SHP77 treated with DMSO at 0.1 percent for 48 hours (cell line): ENCODE data around the gene CHPT1.

Experiments used
- DNase-seq: peaks from one replicate; lab custom pipeline; 2025; lab: John Stamatoyannopoulos, UW

Gene CHPT1

GRCh38 chr12:101685092-101685491, 12.3 kb upstream of the CHPT1 start:
- DNase-seq: no peak

DNA sequence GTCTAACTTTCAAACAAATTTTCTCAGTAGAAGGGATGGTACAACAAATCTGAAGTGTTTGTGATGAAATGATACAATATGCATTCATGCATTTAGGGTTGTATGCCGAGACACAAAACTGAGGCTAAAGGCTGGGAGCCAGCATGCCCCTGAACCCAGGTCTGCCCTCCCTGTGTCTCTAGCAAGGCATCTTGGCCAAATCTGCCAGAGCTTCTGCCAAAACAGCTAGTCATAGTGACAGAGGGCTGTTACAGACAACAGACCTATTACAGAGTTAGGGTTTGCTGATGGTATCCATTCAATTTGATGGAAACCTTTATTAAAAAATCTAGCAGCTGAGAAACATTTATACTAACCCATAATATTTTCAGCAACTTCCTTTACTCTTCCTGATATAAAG, 11.3 kb upstream of the CHPT1 start:
- DNase-seq: no peak

GRCh38 chr12:101690544-101691098, 6.8 kb upstream of the CHPT1 start:
- DNase-seq: no peak

GRCh38 chr12:101691503-101692096, 5.8 kb upstream of the CHPT1 start:
- DNase-seq: no peak

DNA sequence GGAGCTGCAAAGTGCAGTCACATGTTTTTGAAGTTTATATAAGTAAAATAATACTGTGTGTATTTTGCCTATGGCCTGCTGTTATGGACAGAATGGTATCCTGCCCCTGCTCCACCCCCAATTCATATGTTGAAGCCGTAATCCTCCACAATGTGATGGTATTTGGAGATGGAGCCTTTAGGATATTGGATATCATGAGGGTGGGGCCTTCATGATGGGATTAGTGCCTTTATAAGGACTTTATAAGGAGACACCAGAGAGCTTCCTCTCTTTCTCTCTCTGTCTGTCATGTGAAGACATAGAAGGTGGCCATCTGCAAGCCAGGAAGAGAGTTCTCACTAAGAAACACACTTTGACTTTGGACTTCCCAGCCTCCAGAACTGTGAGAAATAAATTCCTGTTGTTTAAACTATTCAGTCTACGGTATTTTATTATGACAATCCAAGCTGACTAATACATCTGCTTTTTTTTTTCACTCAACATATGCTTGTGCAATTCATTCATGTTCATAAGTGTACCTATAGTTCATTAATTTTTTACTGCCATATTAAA, 3.1 kb upstream of the CHPT1 start:
- DNase-seq: no peak

DNA sequence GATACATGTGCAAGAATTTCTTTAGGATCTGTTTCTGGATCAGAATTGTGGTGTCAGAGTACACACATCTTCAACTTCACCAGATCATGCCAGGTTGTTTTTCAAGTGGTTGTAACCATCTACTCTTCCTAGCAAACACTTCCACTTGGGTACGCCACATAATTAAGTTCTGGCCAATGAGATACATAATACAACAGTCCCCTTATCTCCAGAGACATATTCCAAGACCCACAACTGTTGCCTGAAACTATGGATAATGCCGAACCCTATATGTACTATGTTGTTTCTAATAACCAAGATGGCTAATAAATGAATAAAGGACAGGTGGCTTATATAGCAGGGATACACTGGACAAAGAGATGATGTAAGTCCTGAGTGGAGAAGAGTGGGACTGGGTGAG, 2.5 kb upstream of the CHPT1 start:
- no peak for DNase-seq

GRCh38 chr12:101695706-101696105, 1.7 kb upstream of the CHPT1 start:
- no peak for DNase-seq

- DNase-seq: no peak
These were observed 916 bp upstream of the CHPT1 start for GRCh38 chr12:101696251-101697196.

GRCh38 chr12:101697930-101698799, 725 bp downstream of the CHPT1 start:
- no peak for DNase-seq

DNA sequence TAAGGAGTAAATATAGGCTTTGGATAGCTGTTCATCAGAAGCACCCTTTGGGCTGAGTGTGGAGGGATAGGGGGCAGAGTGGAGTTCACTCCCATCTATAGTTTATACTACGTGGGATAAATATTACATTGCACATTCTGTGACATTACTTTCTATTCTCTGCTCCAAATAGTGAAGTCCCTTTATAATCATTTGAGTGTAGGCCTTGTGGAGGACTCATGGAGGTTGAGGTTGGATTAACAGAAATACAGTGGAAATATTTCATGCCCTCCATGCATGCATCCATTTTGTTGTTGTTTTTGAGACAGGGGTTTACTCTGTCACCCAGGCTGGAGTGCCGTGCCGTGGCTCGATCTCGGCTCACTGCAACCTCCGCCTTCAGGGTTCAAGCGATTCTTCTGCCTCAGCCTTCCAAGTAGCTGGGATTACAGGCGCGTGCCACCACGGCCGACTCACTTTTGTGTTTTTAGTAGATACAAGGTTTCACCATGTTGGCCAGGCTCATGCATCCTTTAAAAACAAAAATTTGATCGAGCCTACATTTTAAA, 1.4 kb downstream of the CHPT1 start:
- DNase-seq: no peak

GRCh38 chr12:101700299-101700820, 2.9 kb downstream of the CHPT1 start:
- DNase-seq: no peak

GRCh38 chr12:101703487-101703886, 6.0 kb downstream of the CHPT1 start:
- no peak for DNase-seq

GRCh38 chr12:101706403-101706802, 9.0 kb downstream of the CHPT1 start:
- no peak for DNase-seq

DNA sequence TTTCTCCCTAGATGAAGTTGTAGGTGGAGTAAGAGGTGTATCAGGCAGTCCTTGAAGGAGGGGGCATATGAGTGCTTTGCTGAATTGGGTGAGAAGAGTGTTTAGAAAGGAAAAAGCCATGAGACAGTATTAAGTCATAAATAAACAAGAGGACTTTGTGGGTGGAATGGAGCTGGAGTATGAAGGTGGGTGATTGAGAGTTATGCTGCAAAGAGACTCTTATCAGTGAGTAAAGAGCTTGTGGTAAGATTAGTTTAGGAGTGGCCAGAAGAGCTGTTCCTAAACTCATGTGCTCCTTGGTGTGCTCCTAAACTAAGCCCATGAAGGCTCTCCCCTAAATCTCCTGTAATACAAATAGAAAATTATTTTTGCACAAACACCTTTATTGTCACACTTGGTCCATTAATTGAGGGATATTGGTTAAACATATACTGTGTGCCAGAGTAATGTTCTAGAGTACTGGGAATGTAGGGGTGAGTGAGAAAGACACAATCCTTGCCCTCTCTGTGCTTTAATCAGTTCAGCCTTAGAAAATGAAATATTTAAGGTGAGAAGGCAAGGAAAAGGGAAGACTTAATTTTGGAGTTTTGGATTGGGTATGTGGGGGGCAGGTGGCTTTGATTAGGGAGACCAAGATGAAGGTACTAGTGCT, 9.8 kb downstream of the CHPT1 start:
- DNase-seq: no peak

DNA sequence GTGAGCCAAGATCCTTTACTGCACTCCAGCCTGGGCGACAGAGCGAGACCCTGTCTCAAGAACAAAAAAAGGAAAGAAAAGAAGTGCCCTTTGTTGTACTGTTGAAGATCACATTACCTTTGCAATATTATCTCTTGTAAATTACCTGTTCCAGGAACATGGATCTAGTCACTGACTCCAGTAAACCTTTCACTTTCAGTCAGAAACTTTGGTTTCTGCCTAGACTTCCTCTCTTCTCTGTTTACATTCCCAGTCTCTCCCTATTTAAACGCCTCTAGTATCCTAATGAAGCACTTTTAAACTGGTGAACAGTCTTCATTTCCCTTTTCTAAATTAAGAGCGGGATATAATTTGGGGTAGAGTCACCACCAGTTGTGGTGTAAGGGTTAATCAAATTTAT, 12.8 kb downstream of the CHPT1 start:
- no peak for DNase-seq

DNA sequence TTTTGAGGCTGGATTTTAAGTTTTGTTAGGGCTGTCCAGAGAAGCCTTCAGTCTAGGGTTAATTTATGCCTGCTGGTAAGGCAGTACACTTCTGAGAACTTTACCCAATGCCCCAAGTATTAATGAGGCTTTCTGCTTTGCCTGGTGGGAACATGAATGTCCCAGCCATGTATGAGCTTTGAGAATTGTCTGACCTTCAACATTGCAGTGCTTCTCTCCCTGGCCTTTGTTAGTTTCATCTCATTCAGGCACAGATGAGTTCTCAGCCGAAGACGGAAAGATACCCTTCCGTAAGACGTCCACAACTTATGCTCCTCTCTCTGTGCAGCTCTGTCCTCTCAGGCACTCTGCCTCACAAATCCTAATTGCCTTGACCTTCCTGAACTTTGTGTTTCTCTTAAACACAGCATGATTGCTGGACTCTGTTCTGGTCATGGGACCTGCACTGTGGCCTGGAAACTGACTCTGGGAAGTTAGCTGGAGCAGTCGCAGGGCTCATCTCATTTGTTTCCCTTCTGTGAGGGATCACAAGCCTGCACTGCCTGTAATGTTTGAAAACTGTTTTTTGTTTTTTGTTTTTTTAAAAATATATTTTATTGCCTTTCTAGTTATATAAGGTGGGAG, 15.7 kb downstream of the CHPT1 start:
- no peak for DNase-seq

- no peak for DNase-seq
These were observed 16.5 kb downstream of the CHPT1 start for GRCh38 chr12:101713930-101714329.

DNA sequence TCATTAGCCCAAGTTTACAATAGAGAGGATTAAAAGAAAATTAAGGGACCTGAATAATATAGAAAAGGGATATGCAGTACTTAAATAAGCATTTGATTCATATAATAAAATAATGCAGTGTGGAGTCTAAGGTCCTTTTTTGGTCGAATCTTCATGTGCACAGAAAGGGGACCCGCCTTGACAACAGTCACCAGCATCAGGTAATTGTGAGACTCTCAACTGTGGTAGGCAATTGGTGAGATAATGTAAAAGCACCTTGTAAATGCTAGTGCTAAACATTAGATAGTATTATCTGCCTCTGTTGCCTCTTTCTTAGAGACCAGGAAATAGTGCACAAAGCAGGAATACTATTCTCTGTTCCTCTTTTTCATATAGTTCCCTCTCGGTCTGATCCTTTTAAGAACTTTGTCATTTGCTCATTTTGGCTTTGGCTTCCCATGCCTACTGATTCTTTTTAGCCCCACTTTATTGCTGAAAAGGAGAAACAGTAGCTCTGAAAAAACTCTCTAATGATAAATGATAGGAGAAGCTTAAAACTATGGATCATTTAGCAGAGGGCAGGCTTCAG, 17.5 kb downstream of the CHPT1 start:
- no peak for DNase-seq

GRCh38 chr12:101719566-101719965, 22.1 kb downstream of the CHPT1 start:
- DNase-seq: no peak

DNA sequence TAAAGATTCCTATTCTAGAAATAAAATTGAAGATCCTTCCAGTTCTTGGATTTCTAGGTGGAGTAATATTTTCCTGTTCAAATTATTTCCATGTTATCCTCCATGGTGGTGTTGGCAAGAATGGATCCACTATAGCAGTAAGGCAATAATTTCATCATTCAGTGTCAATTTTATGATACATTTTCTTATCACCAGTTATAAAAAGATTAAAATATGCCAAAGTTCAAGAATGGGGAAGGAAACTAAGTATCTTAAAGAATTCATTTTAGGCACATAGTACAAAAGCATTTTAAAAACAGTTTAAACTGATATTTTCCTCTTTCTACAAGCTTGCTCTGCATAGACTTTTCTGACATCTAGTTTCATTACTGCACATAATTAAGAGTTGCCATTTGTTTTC, 22.7 kb downstream of the CHPT1 start:
- DNase-seq: no peak
